GM12801 (cell line): Measurements from ENCODE around the gene STING1.

Experiments used
- CTCF ChIP-seq: IDR thresholded peaks from one replicate; pipeline ENCODE4 v1.5.1; 2011; ENCODE audit warnings: control low read depth; ENCODE audit not compliant: insufficient read length; ENCODE audit errors: extremely low read depth

STING1 gene

GRCh38 chr5:139473565-139473964 is 9.0 kb downstream of the STING1 start:
- TF ChIP-seq CTCF, result no peak

GRCh38 chr5:139473105-139473504 is 9.5 kb downstream of the STING1 start:
- TF ChIP-seq CTCF, result no peak

- no peak for TF ChIP-seq CTCF
These were observed 10.1 kb downstream of the STING1 start for GRCh38 chr5:139472386-139473030.

GRCh38 chr5:139470821-139471300 is 11.7 kb downstream of the STING1 start, which contains the start of gene SMIM33:
SMIM33 (plus strand) TSS chr5:139471004; CDS start chr5:139471122, 118 bp downstream.
- TF ChIP-seq CTCF, result no peak

DNA sequence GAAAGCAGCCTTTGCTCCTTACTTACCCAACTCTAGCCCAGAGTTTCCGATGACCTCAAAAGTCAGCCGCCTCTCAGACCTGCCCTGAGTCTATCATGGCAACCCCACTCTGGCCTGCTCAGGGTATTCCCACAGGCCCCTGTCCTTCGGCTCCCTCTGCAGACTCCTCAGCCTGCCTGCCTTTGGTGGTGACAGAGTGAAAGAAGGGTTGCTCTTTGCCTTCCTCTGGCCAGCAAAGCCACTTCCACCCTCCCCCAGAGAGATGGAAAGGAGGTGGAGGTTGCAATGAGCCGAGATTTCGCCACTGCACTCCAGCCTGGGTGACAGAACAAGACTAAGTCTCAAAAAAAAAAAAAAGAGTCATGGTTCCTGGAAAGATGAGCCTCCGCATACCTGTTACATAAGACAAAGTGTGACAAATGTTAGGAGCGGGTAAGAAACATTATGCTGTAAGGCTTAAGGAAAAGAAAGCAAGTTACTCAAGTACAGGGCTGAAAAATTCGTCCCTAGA is 14.1 kb downstream of the STING1 start:
- TF ChIP-seq CTCF, result no peak

GRCh38 chr5:139462586-139463276 is 19.8 kb downstream of the STING1 start, which contains the start of gene ECSCR:
ECSCR (minus strand) TSS chr5:139462743; CDS start chr5:139462670, 73 bp downstream.
- TF ChIP-seq CTCF, result no peak

GRCh38 chr5:139461698-139462097 is 20.9 kb downstream of the STING1 start:
- no peak for TF ChIP-seq CTCF
